Measurements from ENCODE around the gene LDB2. TPM values are rescaled to one million over a fixed set of nuclear protein-coding genes. Genes with fewer than 3 reads are reported as not detected.

Gene LDB2
- total and polyA plus RNA-seq, 2 experiments from 2014 or later, result 48.6 to 80.1 TPM

- Histone ChIP-seq H3K4me1 (ENCODE audit: insufficient read depth) (peaks cover 3% of the 10 kb centered on the region; the same call in 1 of the 2 replicates), H2AFZ (no peak overlapping the region), H4K20me1 (replicated peaks; ENCODE audit: insufficient read depth) (no peaks in the 10 kb centered on the region), H3K27me3 (ENCODE audit: insufficient read depth) (no peaks in the 10 kb centered on the region), H3K9me2 (ENCODE audit: insufficient read depth) (no peaks in the 10 kb centered on the region; the same call in 1 of the 2 replicates), H3K79me2 (replicated peaks; ENCODE audit: insufficient read depth) (peaks cover 16% of the 10 kb centered on the region), H3K4me2 (no peak overlapping the region), H3K36me3 (ENCODE audit: insufficient read depth) (no peaks in the 10 kb centered on the region), H3K27ac (ENCODE audit: low read depth) (no peak overlapping the region), H3K4me3 (no peak overlapping the region), H3F3A (replicated peaks; ENCODE audit: low read depth) (no peaks in the 10 kb centered on the region)
- TF ChIP-seq REST (IDR thresholded peaks at IDR 0.05; ENCODE audit: unreplicated experiment) (no peak), ZNF114 (CRISPR knock-in tag; IDR thresholded peaks at IDR 0.05) (no peak), ZNF331 (CRISPR knock-in tag; IDR thresholded peaks at IDR 0.05; ENCODE audit: low read depth) (no peak)
- DNase-seq (ENCODE audit: low spot score) (no peak), ATAC-seq (no peak)
- H3K27ac Mint-ChIP-seq, result no peak overlapping the region
- peaks cover 16% of the 10 kb centered on the region for H3K4me1 Mint-ChIP-seq
- no peaks in the 10 kb centered on the region; the same call in 2 of the 3 replicates for H3K9me3 Mint-ChIP-seq
- no peaks in the 10 kb centered on the region for H3K27me3 Mint-ChIP-seq (ENCODE audit: insufficient read depth, low read depth, poor library complexity)
- H3K4me3 Mint-ChIP-seq, result no peak overlapping the region
- H3K36me3 Mint-ChIP-seq (ENCODE audit: low read depth), result peaks cover 8% of the 10 kb centered on the region
Measured at GRCh38 chr4:16767861-16768260, 130.6 kb downstream of the LDB2 start.

GRCh38 chr4:16767251-16767650 lies 131.2 kb downstream of the LDB2 start:
- Mint-ChIP-seq H3K27me3 (ENCODE audit: insufficient read depth, low read depth, poor library complexity) (no peaks in the 10 kb centered on the region), H3K4me3 (no peak overlapping the region), H3K36me3 (ENCODE audit: low read depth) (peaks cover 4% of the 10 kb centered on the region; the same call in 2 of the 3 replicates), H3K4me1 (peaks cover 20% of the 10 kb centered on the region), H3K9me3 (no peaks in the 10 kb centered on the region), H3K27ac (no peak overlapping the region)
- Histone ChIP-seq H3K4me1 (ENCODE audit: insufficient read depth) (peaks cover 4% of the 10 kb centered on the region; the same call in 1 of the 2 replicates), H3K4me2 (no peak overlapping the region), H3F3A (replicated peaks; ENCODE audit: low read depth) (no peaks in the 10 kb centered on the region), H3K4me3 (no peak overlapping the region), H3K27me3 (ENCODE audit: insufficient read depth) (no peaks in the 10 kb centered on the region), H3K79me2 (replicated peaks; ENCODE audit: insufficient read depth) (peaks cover 16% of the 10 kb centered on the region), H3K36me3 (ENCODE audit: insufficient read depth) (no peaks in the 10 kb centered on the region), H2AFZ (no peak overlapping the region), H3K9me2 (ENCODE audit: insufficient read depth) (peaks cover 4% of the 10 kb centered on the region), H3K27ac (ENCODE audit: low read depth) (no peak overlapping the region; the same call in 1 of the 2 replicates), H4K20me1 (replicated peaks; ENCODE audit: insufficient read depth) (no peaks in the 10 kb centered on the region)
- ATAC-seq, result no peak
- no peak for DNase-seq (ENCODE audit: low spot score)
- TF ChIP-seq ZNF462 (CRISPR knock-in tag; IDR thresholded peaks at IDR 0.05) (no peak), CREB1 (CRISPR knock-in tag; IDR thresholded peaks at IDR 0.05; ENCODE audit: low read depth) (no peak), EZH2phosphoT487 (IDR thresholded peaks at IDR 0.05; ENCODE audit: unreplicated experiment) (no peak), ETS1 (IDR thresholded peaks at IDR 0.05) (no peak), ZNF331 (CRISPR knock-in tag; IDR thresholded peaks at IDR 0.05; ENCODE audit: low read depth) (no peak), STAT1 (IDR thresholded peaks at IDR 0.05; ENCODE audit: unreplicated experiment) (no peak), NANOG (IDR thresholded peaks at IDR 0.05; ENCODE audit: borderline replicate concordance) (no peak)
